ENCODE measurements around the gene DCTN4. TPM values are rescaled to one million over a fixed set of nuclear protein-coding genes. Genes with fewer than 3 reads are reported as not detected.
"Not testable (repeated sequence)": the region's sequence is repeated elsewhere in the genome, so short reads cannot be mapped to it uniquely, and the experiment has no call there.

Gene DCTN4
- 33.7 and 48.0 TPM in 2 replicates for total RNA-seq

DNA sequence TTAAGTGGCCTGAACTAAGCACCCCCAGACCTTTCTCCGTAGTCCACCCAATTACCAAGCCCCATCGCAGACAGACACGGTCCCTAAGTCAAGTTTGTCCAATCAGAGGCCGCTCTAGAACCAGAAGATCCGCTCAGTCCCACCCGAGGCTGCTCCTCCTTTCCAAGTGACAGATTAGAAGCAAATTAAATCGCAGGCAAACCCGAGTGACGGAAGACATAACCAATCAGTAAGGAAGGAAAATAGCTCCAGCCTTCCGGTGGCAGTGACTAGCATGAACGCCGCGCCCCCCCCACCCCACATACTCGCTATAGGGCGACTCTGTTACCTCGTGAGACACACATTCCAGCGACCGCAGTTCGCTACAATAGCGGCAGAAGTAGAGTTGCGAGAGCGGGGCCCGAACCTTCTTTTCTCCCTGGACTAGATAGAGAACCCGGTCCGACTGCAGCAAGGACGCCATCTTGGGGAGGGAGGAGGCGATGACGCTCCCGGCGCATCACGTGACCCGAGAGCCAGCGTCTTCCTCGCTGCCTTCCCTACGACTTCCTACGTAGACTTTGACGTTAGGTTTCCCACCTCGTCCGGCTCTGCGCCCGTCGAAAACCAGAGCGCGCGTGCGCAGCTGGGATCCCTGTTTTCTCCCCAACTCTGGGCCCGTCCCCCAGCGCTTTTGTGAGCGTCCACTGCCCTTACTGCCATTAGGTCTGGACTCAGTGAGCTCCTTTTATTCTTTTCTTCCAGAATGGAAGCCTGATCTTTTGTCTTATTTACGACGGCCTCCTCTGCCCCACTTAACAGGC is at the start of gene DCTN4:
DCTN4 (minus strand) TSS at position 487 of the 803 bp plus-strand sequence; CDS start at position 463, 24 bp downstream.
- DNase-seq = peak; percentile 99

GRCh38 chr5:150804388-150804787 is 45.6 kb upstream of the DCTN4 start:
- no peak for DNase-seq

DNA sequence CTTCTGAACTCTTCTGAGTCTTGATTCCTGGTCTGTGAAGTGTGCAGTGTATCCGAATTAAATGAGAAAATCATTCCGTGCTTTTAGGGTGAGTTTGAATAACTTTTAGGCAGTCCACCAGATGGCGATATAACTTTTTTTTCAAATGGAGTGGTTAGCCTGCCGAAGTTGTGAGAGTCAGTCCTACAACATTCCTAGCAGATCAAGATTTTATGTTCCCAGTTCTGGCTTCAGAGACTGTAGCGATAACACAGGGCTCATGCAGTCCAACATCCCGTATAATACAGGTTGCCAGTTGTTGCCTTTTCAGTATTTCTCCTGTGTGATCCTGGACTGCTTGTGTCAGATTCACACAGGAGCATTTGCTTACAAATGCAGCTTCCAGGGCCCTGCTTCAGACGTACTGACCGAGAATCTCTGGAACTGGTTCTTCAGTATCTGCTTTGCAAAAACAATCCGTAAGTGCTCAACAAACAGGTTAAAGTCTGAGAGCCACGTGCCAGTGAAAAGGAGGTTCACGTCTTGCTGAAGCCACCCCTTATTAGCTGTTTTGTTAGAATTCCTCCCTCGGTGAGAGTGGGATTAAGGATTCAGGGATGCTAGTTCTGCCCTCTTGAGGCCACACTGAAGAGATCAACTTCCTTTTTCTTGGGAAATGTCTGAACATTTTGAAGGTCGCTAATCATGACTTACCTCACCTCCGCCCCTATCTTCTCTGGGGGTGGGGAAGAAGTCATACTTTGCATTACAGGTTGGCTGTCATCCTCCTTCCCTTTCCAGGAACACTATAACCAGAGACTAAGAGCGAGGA is 42.5 kb upstream of the DCTN4 start:
- DNase-seq = peak; percentile 79

GRCh38 chr5:150797384-150797783 is 38.6 kb upstream of the DCTN4 start:
- DNase-seq = no peak

GRCh38 chr5:150794927-150795326 is 36.1 kb upstream of the DCTN4 start:
- no peak for DNase-seq

GRCh38 chr5:150793423-150793888 is 34.6 kb upstream of the DCTN4 start:
- not testable (repeated sequence) for DNase-seq

- no peak for DNase-seq
These were observed 32.7 kb upstream of the DCTN4 start for GRCh38 chr5:150791536-150791935.

GRCh38 chr5:150789943-150790611 is 31.3 kb upstream of the DCTN4 start:
- peak; percentile 90 for DNase-seq

- DNase-seq = no peak
These were observed 30.6 kb upstream of the DCTN4 start for GRCh38 chr5:150789450-150789849.

DNA sequence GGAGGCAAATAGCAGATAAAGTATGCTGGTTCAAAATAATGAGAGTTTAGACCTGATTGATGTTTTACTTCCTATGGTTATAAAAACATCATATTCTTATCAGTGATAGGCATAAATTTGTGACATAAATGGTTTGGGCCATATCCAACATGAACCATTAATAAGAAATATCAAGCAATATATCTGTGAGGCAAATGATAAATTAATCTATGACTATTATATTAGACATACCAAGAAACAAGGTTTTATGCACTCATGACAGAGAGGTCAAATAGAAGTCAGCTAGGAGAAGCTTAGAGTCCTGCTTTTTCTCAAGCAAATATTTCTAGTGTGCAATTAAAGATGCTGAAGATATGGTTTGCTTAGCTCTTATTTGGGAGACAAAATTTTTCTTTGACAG is 30.2 kb upstream of the DCTN4 start:
- DNase-seq = no peak

DNA sequence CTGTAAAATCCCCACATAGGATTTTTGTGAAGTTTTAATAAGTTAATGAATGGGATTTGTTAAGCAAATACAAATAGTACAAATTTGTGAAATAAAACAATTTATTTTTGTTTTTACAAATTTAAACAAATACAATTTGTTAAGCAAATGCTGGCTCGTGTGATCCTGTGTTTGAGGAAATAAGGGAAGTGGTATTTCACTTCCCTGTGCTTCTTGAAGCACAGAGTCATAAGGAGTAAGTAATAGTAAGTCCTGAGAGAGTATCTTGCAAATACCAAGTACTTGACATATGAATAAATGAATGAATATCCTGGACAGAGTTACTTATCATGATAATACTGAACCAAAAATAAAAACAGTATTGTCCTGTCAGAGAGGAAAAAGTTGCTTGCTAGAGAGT is 28.8 kb upstream of the DCTN4 start:
- DNase-seq = no peak

DNA sequence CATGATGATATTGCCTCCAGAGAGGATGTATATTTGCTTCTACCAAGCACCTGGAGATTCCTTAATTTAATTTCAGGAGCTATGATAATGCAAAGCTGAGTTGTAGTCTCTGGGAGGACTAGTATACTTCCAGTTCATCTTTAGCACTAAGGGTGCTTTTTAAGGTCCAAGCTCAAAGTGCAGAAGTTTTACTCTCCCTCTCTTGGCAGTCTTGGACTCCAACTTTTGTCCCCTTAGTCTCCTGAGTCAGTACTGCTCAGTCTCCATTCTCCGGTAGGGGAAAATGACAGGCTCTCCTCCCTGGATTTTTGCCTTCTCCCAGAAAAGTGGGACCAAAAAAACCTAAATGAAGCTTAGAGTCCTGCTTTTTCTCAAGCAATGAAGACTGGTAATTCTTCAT is 28.1 kb upstream of the DCTN4 start:
- no peak for DNase-seq

DNA sequence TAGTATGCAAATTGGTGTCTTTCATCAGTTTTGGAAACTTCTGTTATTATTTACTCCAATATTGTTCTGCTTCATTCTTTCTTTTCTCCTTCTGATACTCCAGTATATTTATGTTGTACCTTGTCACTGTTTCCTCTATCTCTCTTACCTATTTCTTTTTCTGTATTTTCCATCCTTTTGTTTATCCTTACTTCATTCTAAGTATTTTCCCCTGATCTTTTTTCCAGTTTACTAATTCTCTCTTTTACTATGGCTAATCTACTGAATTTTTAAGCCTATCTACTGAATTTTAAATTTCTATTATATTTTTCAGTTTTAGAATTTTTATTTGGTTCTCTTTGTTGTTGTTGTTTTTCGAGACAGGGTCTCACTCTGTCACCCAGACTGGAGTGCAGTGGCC is 27.1 kb upstream of the DCTN4 start:
- DNase-seq = no peak

- peak; percentile 74 for DNase-seq
These were observed 24.7 kb upstream of the DCTN4 start for GRCh38 chr5:150783422-150783928.

DNA sequence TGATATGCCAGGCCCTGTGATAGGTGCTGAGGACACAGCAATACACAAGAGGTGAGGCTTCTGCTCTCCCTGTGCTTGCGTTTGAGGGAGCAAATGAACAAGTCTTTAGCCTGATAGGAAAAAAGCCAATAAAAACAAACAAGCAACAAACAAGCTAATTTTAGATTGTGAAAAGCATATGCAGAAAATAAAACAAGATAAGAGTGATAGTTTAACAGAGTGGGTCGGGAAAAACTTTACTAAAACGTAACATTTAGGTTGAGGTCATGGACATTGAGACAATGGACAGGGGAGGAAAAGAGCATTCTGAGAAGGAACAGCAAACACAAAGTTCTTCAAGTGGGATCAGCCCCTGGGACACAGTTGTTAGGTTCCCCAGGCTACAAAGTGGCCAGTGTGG is 24.0 kb upstream of the DCTN4 start:
- no peak for DNase-seq

GRCh38 chr5:150781706-150782614 is 23.1 kb upstream of the DCTN4 start:
- no peak for DNase-seq

GRCh38 chr5:150780816-150781221 is 22.0 kb upstream of the DCTN4 start:
- DNase-seq = no peak

- no peak for DNase-seq
These were observed 21.4 kb upstream of the DCTN4 start for GRCh38 chr5:150780187-150780692.

GRCh38 chr5:150779397-150780186 is 20.8 kb upstream of the DCTN4 start:
- no peak for DNase-seq

GRCh38 chr5:150778517-150779396 is 19.9 kb upstream of the DCTN4 start, which contains the start of gene SMIM3:
Gene SMIM3, plus strand, starts transcription at chr5:150778757. Its CDS starts 16,684 bp downstream, at chr5:150795441.
- peak; percentile 70 for DNase-seq

All from dermis blood vessel endothelial cell (primary cell).